HepG2 (cell line): ENCODE measurements around the gene CKS2. TPM values are rescaled to one million over a fixed set of nuclear protein-coding genes. Genes with fewer than 3 reads are reported as not detected.

Source experiments
- ATAC-seq: fragments of 200-7000 bp; cut with Tn5 transposase; 3 replicates; pipeline ENCODE4 v1.9.1; 2020; ENCODE audit warnings: mild to moderate bottlenecking, moderate library complexity
- BruUV-seq: library from RNA; stranded (reverse); fragments of 400-500 nt; replicated peaks from 2 replicates; lab custom pipeline; 2021; lab: Mats Ljungman, UMichigan
- CTCF ChIA-PET: fragments of 300-600 bp; formaldehyde crosslinking; extraction: SDS; loops from one replicate; lab custom pipeline; 2021; ENCODE audit warnings: low total read pairs, inconsistent platforms, low intra/inter-chr PET ratio; lab: Yijun Ruan, JAX
- POLR2A ChIA-PET: fragments of 350-600 bp; sonication (Branson Sonifier 250); formaldehyde crosslinking; loops from one replicate; lab custom pipeline; 2020; ENCODE audit warnings: antibody characterized with exemption, inconsistent platforms; lab: Yijun Ruan, JAX
- DNase-seq: peaks from one replicate; pipeline ENCODE4 v3.0.0-alpha.2; 2015; ENCODE audit warnings: low spot score
- FAIRE-seq: peaks from 3 replicates; lab custom pipeline; 2011; peaks lifted over from hg19 to GRCh38; lab: Jason Lieb, UNC
- H2AFZ ChIP-seq: one replicate; pipeline ENCODE4 v1.6.1; 2011; ENCODE audit warnings: low read length, inconsistent platforms
- H3K27ac ChIP-seq: fragments of 300-600 bp; 3 replicates; pipeline ENCODE4 v1.8.0; 2011; ENCODE audit warnings: mixed run types, mild to moderate bottlenecking, mixed read lengths, low read length, inconsistent platforms; ENCODE audit not compliant: insufficient read depth; ENCODE audit errors: extremely low read length
- H3K27me3 ChIP-seq, 2 experiments: fragments of 200-600 bp in 1 of 2; 2 replicates in 1 of 2; 3 replicates in 1 of 2; pipeline versions ENCODE4 v1.6.0 to v1.8.0; 2011; ENCODE audit warnings: low read length in 2 of 2, mild to moderate bottlenecking in 2 of 2, moderate library complexity in 2 of 2, inconsistent platforms in 1 of 2; ENCODE audit not compliant: insufficient read depth in 2 of 2, control insufficient read depth in 1 of 2
- H3K36me3 ChIP-seq, 2 experiments: fragments of 200-600 bp in 1 of 2; replicated peaks in 1 of 2; 2 replicates in 1 of 2; 3 replicates in 1 of 2; pipeline versions ENCODE4 v1.5.1 to v1.8.0; 2011; ENCODE audit warnings: low read length in 2 of 2, inconsistent platforms in 1 of 2; ENCODE audit not compliant: insufficient read depth in 2 of 2, control insufficient read depth in 1 of 2
- H3K4me1 ChIP-seq: 2 replicates; pipeline ENCODE4 v1.5.1; 2012; ENCODE audit warnings: low read length, inconsistent platforms; ENCODE audit not compliant: insufficient read depth
- H3K4me2 ChIP-seq: 2 replicates; pipeline ENCODE4 v1.6.0; 2011; ENCODE audit warnings: low read depth, low read length, inconsistent platforms
- H3K4me3 ChIP-seq, 3 experiments: fragments of 200-600 bp in 1 of 3; sonication (generic), shearing (Covaris generic) in 1 of 3; replicated peaks in 1 of 3; 2 replicates each; pipeline ENCODE4 v1.5.1; 2011 to 2016; ENCODE audit warnings: low read length in 3 of 3, inconsistent platforms in 2 of 3, low read depth in 2 of 3, mild to moderate bottlenecking in 2 of 3, control low read depth in 1 of 3, mixed read lengths in 1 of 3; ENCODE audit not compliant: insufficient read depth in 1 of 3
- H3K79me2 ChIP-seq: one replicate; pipeline ENCODE4 v1.6.1; 2011; ENCODE audit warnings: low read length, inconsistent platforms; ENCODE audit not compliant: insufficient read depth
- H3K9ac ChIP-seq: 2 replicates; pipeline ENCODE4 v1.6.0; 2011; ENCODE audit warnings: mild to moderate bottlenecking, low read depth, low read length, inconsistent platforms; ENCODE audit not compliant: insufficient read depth
- H3K9me3 ChIP-seq: 2 replicates; pipeline ENCODE4 v1.5.1; 2012; ENCODE audit warnings: mild to moderate bottlenecking, low read length
- H4K20me1 ChIP-seq: 2 replicates; pipeline ENCODE4 v1.6.0; 2011; ENCODE audit warnings: inconsistent platforms, mild to moderate bottlenecking, low read length, moderate library complexity; ENCODE audit not compliant: insufficient read depth
- MXD1 ChIP-seq: sonication (generic); formaldehyde crosslinking; IDR thresholded peaks from 2 replicates; pipeline ENCODE4 v1.4.0; 2020; ENCODE audit warnings: mild to moderate bottlenecking, missing genetic modification reagents
- TEAD2 ChIP-seq: sonication (generic); formaldehyde crosslinking; IDR thresholded peaks from 2 replicates; pipeline ENCODE4 v1.9.0; 2021; ENCODE audit warnings: missing genetic modification reagents
- ZNF318 ChIP-seq: sonication (generic); formaldehyde crosslinking; IDR thresholded peaks from 2 replicates; pipeline ENCODE4 v1.4.0; 2020; ENCODE audit warnings: mild to moderate bottlenecking, missing genetic modification reagents
- ZNF839 ChIP-seq: sonication (generic); formaldehyde crosslinking; IDR thresholded peaks from 2 replicates; pipeline ENCODE4 v1.4.0; 2020; ENCODE audit warnings: missing genetic modification reagents, mild to moderate bottlenecking, borderline replicate concordance
- WGBS: methylation state at CpG from one replicate; pipeline ENCODE4 v1.1.6; 2017; ENCODE audit warnings: low lambda C conversion rate; 5-methylcytosine and 5-hydroxymethylcytosine counted together
- in situ Hi-C: cut with HindIII; loops from 2 replicates; pipeline ENCODE4 v1.10.0; 2017; ENCODE audit warnings: low pct_unique_long_range_greater_than_20kb; ENCODE audit not compliant: extremely low pct_ligation_motif_present
- intact Hi-C: fragments of 100-400 bp; cut with micrococcal nuclease; formaldehyde crosslinking; loops from one replicate; pipeline ENCODE4 v1.10.0; 2022; ENCODE audit not compliant: unreplicated experiment
- polyA plus RNA-seq, 8 experiments: library from polyadenylated mRNA; depleted of rRNA in 3 of 8; stranded (reverse) in 7 of 8; unstranded in 1 of 8; fragments of >200 nt; fragmentation: Illumina TruSeq in 4 of 8; extraction: Trizol in 4 of 8; gene quantifications; 2 replicates each; pipeline versions ENCODE4 v1.2.1 to v1.2.3, GENCODE V29; 2011 to 2016; ENCODE audit warnings: low read depth in 4 of 8, missing spikeins in 1 of 8, mixed read lengths in 1 of 8; ENCODE audit not compliant: insufficient read depth in 1 of 8
- total RNA-seq, 5 experiments: library from RNA; depleted of rRNA; stranded (reverse); fragments of >200 nt; fragmentation: Illumina TruSeq; extraction: Trizol; gene quantifications; 2 replicates each; pipeline ENCODE4 v1.2.3, GENCODE V29; 2016; ENCODE audit warnings: low read depth in 1 of 5

Gene CKS2
- total and polyA plus RNA-seq, 2 of the 13 experiments (the other 11 are each of a cell fraction or from before 2014, with no cell fraction given) = 251 to 317 TPM

GRCh38 chr9:89354471-89354870, 43.5 kb downstream of the CKS2 start:
- TF ChIP-seq ZNF839 (CRISPR knock-in tag) (no peak), ZNF318 (no peak), MXD1 (CRISPR knock-in tag) (no peak), TEAD2 (CRISPR knock-in tag) (no peak)
- no peak overlapping the region for H3K4me2 ChIP-seq
- no TSS peak for BruUV-seq
- in situ Hi-C loops (no loop called here), intact Hi-C loops (no loop called here)
- 100% methylated on average over 1 of the region's 6 CpGs for WGBS
- ChIA-PET CTCF (no interaction called here), POLR2A (interaction anchor here (1.2 kb wide), 1 partner anchor 44 kb away, joined by 3 read pairs; the partner anchor contains the start of gene CKS2)
- ATAC-seq = no peak
- H3K36me3 ChIP-seq = peaks cover 16 to 47% of the 10 kb centered on the region in 2 experiments
- no peak for FAIRE-seq
- H2AFZ ChIP-seq = no peak overlapping the region
- H3K9ac ChIP-seq = no peak overlapping the region
- H3K4me1 ChIP-seq = peaks cover 80% of the 10 kb centered on the region
- H3K27ac ChIP-seq = peak overlapping the region; percentile 10
- no peaks in the 10 kb centered on the region for H3K79me2 ChIP-seq
- H3K27me3 ChIP-seq = no peaks in the 10 kb centered on the region
- H3K9me3 ChIP-seq = no peaks in the 10 kb centered on the region
- H3K4me3 ChIP-seq = no peak overlapping the region
- DNase-seq = no peak
- no peaks in the 10 kb centered on the region for H4K20me1 ChIP-seq
